NCI-H2081 (cell line): ENCODE data around the gene PPARGC1A.

ENCODE experiments used
- DNase-seq, 2 experiments: peaks; one replicate each; lab custom pipeline; 2025; lab: John Stamatoyannopoulos, UW

The PPARGC1A gene

GRCh38 chr4:23878912-23879732 is 10.7 kb downstream of the PPARGC1A start:
- DNase-seq = no peak

GRCh38 chr4:23878246-23878891 is 11.5 kb downstream of the PPARGC1A start:
- no peak for DNase-seq

- peak in 1 of 2 experiments; percentile 16 for DNase-seq
These were observed 12.1 kb downstream of the PPARGC1A start for GRCh38 chr4:23877758-23878229.

GRCh38 chr4:23876418-23877089 is 13.3 kb downstream of the PPARGC1A start:
- no peak for DNase-seq

GRCh38 chr4:23875317-23875716 is 14.5 kb downstream of the PPARGC1A start:
- DNase-seq = no peak

- DNase-seq = no peak
These were observed 15.3 kb downstream of the PPARGC1A start for GRCh38 chr4:23874536-23874901.

- DNase-seq = no peak
These were observed 15.9 kb downstream of the PPARGC1A start for GRCh38 chr4:23873717-23874535.

GRCh38 chr4:23871426-23871825 is 18.4 kb downstream of the PPARGC1A start:
- DNase-seq = no peak

- no peak for DNase-seq
These were observed 23.3 kb downstream of the PPARGC1A start for GRCh38 chr4:23866450-23867075.

GRCh38 chr4:23861897-23862296 is 27.9 kb downstream of the PPARGC1A start:
- no peak for DNase-seq

GRCh38 chr4:23860919-23861318 is 28.9 kb downstream of the PPARGC1A start:
- DNase-seq = no peak

- DNase-seq = no peak
These were observed 32.4 kb downstream of the PPARGC1A start for GRCh38 chr4:23857367-23857959.

- DNase-seq = no peak
These were observed 33.2 kb downstream of the PPARGC1A start for GRCh38 chr4:23856630-23857029.

GRCh38 chr4:23855912-23856605 is 33.8 kb downstream of the PPARGC1A start:
- no peak for DNase-seq

GRCh38 chr4:23853986-23854660 is 35.7 kb downstream of the PPARGC1A start:
- no peak for DNase-seq

GRCh38 chr4:23851464-23851863 is 38.4 kb downstream of the PPARGC1A start:
- DNase-seq = no peak

- DNase-seq = no peak
These were observed 42.7 kb downstream of the PPARGC1A start for GRCh38 chr4:23847158-23847557.

GRCh38 chr4:23844961-23845360 is 44.9 kb downstream of the PPARGC1A start:
- DNase-seq = no peak

GRCh38 chr4:23839279-23839678 is 50.6 kb downstream of the PPARGC1A start:
- no peak for DNase-seq

- DNase-seq = no peak
These were observed 51.2 kb downstream of the PPARGC1A start for GRCh38 chr4:23838607-23839006.
